Activated CD4-positive, alpha-beta T cell treated with anti-CD3 and anti-CD28 coated beads for 1 hour (primary cell): ENCODE measurements around the gene SLC5A8.

Experiments
- DNase-seq: peaks from one replicate; pipeline ENCODE4 v3.0.0-alpha.2; 2020

SLC5A8 gene, protein sequence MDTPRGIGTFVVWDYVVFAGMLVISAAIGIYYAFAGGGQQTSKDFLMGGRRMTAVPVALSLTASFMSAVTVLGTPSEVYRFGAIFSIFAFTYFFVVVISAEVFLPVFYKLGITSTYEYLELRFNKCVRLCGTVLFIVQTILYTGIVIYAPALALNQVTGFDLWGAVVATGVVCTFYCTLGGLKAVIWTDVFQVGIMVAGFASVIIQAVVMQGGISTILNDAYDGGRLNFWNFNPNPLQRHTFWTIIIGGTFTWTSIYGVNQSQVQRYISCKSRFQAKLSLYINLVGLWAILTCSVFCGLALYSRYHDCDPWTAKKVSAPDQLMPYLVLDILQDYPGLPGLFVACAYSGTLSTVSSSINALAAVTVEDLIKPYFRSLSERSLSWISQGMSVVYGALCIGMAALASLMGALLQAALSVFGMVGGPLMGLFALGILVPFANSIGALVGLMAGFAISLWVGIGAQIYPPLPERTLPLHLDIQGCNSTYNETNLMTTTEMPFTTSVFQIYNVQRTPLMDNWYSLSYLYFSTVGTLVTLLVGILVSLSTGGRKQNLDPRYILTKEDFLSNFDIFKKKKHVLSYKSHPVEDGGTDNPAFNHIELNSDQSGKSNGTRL

DNA sequence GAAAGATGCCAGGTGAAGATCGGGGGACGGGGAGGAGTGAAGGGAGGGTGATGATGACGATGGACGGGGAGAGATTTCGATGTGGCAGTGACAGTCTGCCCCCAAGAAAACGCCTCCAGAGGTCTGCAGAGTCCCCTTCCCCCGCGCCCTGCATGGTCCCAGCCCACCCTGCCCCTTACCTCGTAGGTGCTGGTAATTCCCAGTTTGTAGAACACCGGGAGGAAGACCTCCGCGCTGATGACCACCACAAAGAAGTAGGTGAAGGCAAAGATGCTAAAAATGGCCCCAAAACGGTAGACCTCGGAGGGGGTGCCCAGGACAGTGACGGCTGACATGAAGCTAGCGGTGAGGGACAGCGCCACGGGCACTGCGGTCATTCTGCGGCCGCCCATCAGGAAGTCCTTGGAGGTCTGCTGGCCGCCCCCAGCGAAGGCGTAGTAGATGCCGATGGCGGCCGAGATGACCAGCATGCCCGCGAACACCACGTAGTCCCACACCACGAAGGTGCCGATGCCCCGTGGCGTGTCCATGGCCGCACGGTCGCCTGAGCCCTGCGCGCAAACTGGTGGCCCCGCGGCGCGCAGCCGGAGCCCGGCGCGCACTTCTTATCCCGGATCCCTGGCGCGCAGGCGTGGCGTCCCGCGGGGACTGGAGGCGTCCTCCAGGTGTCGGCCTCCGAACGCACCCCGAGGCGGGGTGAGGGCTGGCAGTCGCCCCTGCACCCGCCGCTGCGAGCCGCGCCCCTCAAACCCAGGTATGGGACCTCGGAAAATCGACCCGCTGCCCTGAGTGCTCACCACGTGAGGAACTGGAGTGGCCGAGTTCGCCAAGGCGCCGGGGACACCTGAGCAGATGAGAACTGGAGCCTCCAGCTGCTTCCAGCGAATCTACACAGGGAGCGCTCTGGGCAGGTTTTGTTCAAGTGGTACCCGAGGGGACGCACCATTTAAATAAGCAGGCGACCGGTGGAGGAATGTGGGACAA is at the start of gene SLC5A8:
SLC5A8 (minus strand) TSS at position 920 of the 984 bp plus-strand sequence; CDS start at position 530, 390 bp downstream.
- no peak for DNase-seq

DNA sequence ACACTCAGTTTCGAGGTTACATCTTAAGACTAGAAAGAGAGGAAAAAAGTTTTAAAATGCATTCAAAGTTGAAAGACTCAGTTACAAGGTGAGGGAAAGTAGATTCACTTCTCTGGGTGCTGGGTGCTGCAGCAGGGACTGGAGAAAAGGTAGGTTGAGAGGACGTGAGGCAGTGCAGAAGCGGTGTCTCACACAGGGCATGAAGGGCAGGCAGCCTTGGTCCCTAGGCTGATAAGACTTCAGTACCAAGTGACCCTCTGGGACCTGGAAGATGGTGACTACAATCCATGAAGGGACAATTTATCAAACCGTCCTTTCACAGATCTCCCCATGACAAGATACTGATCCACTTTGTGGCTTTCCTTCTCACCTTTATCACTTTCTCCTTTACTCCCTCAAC is 47.3 kb upstream of the SLC5A8 start:
- no peak for DNase-seq

DNA sequence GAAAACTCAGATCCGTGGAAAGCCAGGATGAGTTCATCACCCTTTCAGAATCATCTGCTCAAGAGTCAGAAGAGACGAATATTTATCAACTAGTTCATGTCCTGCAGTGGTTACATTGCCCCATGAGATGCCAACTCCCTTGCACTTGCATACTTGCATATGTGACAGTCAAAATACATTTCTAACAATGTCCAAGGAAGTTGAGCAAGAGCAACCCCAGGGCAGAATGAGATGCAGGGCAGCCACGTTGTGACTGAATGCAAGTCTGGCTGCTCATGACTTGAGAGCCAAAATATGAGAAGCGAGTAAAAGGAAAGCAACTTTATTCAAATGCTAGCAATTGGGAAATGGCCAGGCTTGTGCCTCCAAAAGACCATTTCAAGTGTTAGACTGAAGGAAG is 46.2 kb upstream of the SLC5A8 start:
- DNase-seq: no peak

DNA sequence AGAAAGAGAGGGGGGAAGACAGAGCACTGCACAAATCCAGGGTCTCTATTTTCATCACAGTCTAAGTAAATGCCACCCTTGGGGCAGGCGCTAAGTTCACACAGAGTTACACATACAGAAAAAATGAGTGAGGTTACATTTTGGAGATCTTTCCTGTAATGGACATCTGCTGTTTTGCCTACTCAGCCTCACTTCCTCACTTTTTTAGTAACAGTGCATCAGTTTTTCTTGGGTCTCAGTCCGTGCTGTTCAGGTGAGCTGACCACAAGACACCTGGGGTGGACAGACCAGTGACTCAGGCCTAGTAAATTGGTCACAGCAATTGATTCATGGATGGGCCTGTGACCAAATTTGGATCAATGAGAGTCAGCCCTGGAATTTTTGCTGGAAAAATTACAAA is 33.6 kb upstream of the SLC5A8 start:
- no peak for DNase-seq

DNA sequence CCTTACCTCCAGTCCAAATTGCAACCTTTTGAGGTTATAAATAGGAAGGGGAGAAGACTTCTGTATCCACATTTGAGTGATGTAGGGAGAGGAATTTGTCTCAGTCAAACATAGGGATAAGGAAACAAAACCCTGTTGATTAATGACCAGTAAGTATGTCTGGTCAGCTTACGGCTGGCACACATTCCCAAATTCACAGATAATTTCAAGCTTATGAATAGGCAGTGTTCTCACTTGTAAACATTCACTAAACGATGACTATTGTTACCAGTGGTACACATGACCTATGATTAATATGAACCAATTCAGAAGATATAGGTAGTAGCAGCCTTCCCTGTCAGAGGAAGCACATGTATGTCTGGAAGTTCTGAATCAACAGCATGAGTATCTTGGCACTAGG is 33.0 kb upstream of the SLC5A8 start:
- no peak for DNase-seq

DNA sequence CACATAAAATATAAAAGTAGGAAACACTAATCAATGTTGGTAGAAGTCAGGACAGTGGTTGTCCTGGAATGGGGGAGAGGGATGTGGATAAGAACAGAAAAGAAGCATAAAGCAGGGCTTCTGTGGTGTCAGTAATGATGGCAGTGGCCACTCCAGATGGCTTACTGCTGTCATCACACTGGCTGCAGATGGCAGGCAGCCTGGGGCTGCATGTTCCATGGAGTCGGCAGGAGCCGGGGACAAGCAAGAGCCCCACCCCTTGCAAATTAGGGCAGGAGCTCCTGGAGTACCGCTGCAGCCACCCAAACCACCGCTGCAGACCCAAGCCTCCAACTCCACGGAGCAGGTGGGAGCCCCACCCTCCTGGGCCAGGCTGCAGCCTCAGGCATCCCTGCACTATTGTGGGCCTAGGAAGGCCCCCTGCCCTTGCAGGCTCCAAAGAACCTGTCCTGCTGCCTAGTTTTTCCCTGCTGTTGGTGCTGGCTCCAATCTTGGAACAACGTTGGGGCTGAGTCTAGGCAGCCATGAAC is 28.8 kb upstream of the SLC5A8 start:
- no peak for DNase-seq

DNA sequence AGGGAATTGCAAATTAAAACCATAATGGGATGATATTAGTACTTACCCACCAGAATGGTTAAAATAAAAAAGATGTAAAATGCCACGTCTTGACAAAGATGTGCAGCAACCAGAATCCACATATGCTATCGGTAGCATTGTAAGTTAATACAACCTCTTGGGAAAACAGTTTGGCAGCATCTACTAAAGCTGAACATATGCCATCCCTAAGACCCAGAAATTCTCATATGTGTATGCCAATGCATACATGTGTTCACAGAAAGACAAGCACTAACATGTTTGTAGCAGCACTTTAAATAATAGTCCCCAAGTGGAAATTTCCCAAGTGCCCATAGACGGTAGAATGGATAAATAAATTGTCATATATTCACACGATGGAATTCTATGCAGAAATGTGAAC is 28.3 kb upstream of the SLC5A8 start:
- no peak for DNase-seq

DNA sequence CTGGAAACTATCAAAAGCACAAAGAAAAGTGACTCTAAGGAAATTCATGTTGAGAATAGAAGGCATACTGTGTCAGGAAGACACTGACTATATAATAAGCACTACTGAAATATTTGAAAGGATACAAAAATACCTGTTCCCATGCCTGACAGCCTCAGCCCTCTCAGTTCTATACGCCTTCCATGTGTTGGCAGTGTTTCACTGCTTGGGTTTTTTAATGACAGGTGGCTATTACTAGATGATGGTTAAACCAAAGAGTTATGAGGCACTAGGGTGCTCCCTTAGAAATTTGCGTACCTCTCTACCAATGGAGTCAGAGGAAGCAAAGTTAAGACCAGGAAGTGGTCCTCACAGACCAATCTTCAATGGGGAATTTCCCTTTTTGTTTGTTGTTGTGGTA is 25.6 kb upstream of the SLC5A8 start:
- DNase-seq: no peak

DNA sequence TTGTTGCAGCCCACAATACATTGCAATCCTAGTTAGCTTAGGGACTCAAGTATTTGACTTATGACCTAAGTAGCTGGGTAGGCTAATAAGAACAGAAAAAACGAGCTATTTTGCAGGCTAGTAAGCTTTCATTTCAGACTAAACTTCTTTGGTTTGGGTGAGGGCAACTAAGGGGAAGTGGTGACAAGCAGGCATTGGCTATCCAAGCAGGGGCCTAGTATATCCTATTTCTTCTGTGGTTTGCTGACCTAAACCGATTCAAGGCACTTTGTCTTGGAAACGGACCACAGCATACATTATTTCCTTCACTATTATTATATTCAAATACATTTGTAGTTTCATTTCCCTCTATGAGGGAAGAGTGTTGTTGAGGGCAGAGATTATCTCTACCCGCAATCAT is 21.6 kb upstream of the SLC5A8 start:
- no peak for DNase-seq

DNA sequence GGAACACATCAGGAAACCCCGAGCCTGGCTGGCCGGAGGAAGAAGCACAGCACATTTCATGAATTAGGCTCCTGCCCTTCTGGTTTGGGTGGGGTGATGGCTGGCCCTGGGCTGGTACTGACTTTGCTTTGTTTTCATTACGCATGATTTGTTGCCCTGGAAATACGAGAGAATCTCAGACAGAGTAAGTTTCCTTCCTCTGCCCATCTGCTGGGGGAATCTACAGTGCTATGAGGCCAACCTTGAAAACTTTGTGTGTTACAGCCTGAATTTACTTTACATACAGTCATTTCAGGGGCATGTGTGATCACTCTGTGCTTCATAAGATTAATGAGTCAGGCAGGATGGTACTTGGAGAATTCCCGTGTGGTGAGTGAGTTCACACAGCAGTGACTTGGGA is 20.5 kb upstream of the SLC5A8 start:
- no peak for DNase-seq

DNA sequence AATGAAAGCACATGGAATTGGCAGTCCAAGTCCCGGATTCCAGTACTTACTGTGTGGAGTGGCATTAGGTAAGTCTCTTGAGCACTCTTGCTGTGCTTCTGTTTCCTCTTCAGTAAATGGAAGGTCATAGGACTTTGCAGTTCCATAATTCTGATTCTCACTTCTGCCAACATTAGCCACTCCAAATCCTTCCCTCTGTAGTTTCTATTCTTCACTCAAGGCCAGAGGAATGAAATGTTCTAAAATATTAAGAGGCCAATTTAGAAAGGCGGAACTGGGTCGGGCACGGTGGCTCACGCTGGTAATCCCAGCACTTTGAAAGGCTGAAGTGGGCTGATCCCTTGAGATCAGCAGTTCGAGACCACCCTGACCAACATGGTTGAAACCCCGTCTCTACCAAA is 19.8 kb upstream of the SLC5A8 start:
- no peak for DNase-seq

DNA sequence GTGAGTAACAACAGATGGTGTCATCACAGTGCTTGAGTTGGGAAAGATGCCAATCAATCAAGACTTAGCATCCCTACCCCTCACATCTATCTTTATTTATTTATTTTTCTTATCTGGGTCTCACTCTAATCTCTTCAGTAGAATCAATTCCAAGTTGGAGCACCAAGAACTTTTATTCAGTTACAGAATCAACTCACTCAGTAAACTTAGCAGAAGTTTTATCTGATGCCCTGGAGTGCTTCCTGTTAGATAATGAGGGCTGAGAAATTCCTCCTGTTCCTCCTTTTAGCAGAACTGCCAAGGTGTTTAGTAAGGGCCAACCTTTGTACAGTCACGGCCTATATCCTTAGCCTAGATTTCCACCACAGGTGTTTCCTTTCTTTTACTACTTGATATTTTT is 11.3 kb upstream of the SLC5A8 start:
- DNase-seq: no peak

DNA sequence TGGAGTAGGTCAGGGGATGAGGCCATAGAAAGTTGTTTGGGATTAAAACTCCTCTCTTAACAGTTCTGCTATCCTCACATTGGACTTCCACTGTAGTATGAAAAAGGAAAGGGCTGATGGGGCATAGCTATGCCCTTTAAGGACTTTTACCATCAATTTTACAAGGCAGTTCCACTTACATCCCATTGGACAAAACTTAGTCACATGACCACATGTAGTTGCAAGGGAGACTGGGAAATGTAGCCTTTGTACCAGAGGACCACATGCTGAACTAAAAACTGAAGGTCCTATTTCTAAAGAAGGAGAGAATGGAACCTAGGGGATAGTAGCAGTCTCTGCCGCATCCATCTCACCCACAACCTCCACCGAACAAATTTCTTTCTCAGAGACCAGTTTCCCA is 6.8 kb upstream of the SLC5A8 start:
- no peak for DNase-seq

DNA sequence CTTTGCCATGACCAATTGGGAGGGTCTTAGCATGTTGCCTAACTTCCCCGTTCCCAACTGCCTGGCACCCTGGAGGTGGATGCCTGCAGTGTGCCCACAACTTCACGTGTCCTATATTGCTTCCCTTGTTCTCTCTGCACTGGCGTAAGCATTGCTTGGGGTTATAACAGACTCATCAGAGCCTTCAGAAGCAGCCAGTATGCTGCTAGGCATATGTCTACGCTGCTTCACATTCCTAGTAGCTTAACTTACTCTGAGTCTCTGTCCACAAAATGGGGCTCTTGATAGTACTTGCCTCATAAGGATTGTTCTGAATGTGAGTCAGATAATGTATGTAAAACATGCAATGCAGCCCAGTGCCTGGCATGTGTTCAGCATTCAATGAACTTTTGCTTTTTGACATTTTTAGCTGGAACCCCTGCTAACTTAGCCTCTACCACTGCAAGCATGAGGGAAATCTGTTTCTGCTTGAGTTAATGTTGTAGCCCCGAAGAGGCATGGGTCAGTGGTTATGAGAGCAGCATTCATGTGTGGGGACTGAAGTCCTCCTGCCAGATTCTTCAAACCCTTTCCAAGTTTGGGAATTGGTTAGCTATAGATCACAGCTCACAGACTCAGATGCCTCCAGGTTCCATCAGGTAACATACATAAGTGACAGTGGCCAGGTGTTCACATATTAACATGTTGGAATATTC is 2.8 kb downstream of the SLC5A8 start:
- DNase-seq: no peak

DNA sequence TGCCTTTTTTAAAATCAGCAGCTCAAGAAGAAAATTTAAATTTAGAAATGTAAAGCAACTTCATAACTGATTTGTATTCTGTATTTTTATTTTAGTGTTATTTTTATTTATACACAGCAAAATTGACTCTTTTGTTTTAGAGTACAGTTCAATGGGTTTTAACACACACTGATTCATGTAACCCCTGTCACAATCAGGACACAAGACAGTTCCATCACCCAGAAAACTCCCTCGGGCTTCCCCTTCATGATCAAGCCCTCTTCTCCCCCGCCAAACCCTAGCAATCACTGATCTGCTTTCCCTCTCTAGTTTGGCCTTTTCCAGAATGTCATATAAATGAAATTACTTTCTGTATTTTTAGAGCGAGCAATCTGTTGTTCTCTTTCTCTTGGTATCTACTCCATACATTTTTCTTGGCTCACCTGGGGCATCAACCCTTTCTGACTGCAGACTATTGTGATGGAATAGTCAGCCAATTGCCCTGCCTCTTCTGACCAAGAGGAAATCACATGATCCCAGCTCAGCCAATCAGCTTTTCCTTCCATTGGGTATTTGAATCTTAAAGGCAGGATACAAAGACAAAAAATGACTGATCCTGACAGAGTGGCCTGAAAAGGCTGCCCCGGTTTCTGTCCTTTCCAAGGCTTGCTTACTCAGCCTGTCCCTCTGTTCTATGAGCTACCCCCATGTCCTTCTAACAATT is 5.3 kb downstream of the SLC5A8 start:
- no peak for DNase-seq

DNA sequence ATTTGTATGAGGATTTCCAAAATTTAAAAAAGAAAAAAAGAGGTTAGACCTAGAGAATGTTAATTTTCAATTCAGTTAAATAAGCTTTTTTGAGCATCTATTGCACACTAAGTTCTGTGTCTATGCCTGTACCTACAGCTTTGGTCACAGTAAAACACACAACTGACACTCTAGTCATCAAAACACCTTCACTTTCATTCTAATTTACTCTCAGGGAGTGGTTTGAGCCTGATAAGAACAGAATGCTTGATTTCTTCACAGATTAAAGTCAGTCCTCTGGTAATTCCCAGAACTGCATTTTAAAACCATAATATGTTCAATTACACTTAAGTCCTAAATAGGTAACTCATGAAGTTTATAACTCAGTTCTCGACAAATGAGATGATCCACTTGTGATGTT is 9.2 kb downstream of the SLC5A8 start:
- DNase-seq: no peak

DNA sequence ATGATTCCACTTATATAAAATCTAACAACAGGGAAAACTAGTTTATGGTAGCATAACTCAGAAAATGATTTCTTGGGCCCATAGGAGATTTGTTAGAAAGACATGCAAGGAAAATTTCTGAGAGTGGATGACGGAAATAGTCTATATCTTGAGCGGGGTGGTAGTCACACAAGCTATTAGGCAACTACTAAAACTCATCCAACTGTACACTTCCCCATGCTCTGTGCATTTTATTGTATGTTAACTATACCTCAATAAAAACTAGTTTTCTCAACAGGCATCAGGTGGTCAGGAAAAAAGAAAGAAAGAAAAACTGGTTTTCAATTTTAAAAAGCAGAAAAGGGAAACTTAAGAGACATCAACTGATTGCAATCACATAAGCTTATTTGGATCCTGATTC is 9.9 kb downstream of the SLC5A8 start:
- no peak for DNase-seq

DNA sequence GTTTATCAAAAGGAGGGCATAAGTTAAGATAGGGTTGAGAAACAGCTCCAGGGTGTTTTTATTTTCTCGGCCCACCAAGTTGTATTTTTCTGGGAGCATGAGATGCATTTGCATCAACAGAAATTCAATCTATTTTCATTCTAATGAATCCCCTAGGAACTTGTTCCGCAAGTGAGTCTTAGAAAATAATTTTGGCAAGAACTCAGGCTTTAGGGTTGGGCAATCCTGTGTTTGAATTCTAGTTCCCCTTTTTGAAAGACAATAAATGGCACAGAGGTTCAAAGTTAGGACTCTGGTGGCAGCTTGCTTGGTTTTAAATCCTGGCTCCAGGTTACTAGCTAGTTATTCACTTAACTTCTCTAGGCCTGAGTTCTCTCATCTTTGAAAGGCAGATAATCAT is 23.7 kb downstream of the SLC5A8 start:
- no peak for DNase-seq

DNA sequence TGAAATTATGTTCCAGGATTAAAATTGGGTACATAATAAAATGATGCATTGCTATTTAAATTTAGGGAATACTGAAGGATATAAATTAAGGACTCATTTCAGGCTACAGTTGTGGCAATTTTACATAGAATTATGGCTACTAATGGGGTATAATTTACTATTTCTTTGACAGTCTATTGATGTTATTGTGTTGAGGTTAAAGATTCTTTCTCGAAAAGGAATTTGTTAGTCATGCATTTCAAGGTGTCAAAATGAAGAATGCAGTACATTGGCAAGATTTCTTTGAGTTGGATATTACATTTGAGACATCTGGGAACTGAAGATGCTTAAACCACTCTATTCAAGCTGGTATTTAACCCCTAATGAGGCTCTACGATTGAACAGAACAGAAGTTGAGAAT is 28.3 kb downstream of the SLC5A8 start:
- no peak for DNase-seq

DNA sequence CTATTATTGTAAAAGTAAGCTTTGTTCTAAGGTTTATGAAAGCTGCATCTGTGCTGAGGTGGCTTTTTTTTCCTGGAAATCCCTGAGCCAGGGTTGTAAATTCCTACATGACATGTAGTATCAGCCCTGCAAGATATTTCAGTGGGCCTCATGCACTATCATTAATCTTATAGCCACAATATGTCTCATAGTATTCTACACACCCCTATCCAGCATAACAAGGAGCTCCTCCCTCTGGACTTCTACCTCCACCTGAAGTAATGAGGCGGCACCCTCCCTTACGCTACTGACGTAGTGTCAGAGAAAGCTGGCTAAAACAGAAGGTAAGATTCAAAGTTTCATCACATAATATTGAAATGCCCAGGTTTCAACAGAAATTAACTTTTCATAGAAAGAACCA is 35.5 kb downstream of the SLC5A8 start:
- no peak for DNase-seq

DNA sequence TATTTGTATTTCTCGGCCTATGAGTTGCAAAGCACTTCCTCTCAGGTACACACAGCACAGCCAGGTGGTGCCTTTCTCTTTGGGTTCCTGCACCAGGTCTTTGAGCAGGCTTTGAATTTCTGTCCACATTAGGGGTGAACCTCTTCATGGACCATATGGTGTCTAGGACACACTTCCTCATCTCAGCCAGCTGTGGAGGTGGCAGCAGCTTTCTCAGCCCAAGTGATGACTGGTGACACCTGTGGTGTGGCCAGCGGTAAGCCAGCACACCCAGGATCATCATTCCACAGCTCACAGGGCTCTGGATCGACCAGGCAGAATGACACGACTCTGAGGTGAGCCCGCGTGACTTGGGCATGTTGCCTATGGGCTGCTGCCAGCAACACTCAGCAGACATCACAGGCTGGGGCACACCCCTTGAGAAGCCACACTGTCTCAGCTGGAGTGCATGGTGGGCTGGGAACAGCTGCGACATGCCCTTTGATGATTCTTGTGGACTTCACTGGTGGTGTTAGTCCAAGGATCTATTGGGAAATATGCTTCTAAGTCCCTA is 36.8 kb downstream of the SLC5A8 start:
- no peak for DNase-seq

DNA sequence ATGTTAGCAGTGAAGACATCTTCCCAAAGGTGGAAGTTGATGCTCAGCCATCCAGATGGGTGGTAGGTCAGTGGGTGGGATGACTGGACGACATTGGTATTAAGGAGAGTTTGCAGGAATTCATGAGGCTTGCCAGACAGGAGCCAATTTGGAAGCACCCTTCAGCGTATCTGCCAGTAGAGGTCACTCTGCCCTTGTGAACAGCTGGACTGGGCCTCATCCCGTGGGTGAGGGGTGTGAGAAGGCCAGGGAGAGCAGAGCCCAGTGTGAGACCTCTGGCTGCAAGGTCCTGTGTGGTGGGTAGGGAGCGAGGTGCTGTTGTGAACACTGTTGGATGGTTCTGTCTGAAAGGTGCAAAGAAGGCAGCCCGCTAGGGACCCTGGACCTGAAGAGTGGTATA is 37.7 kb downstream of the SLC5A8 start:
- DNase-seq: no peak
